Measurements from ENCODE around the gene MID1. TPM values are rescaled to one million over a fixed set of nuclear protein-coding genes. Genes with fewer than 3 reads are reported as not detected.

The MID1 gene
- total RNA-seq, 1 donor from 2014 or later, result 17.7 TPM

DNA sequence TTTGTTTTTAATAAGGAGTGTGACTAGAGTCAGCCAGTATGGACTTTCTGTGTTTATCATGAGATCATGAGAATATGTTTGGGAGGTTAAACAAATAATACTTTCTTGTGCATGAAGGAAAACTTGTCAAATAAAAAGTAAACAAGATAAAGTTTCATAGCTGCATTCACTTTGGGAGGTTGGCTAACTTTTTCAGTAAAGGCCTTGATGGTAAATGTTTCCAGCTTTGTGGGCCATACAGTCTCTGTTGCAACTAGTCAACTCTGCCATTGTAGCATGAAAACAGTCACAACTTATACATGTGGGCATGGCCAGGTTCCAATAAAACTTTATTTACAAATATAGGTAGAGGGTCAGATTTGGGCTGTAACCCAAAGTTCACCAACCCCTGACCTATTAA lies 150.4 kb downstream of the MID1 start:
- no peak overlapping the region for H3K4me3 ChIP-seq (ENCODE audit: low read length in 3 of 3)
- H3K9ac ChIP-seq (ENCODE audit: low read depth in 1 of 3, low read length in 3 of 3), result no peak overlapping the region
- no peaks in the 10 kb centered on the region for H3K9me3 ChIP-seq (ENCODE audit: control insufficient read depth in 3 of 3, low read length in 3 of 3)
- no peaks in the 10 kb centered on the region for H3K4me1 ChIP-seq (ENCODE audit: control insufficient read depth in 3 of 3, insufficient read depth in 3 of 3, low read length in 3 of 3)
- peaks cover 0 to 6% (median 0%) of the 10 kb centered on the region in 3 donors for H3K36me3 ChIP-seq (ENCODE audit: control insufficient read depth in 3 of 3, insufficient read depth in 3 of 3, low read length in 3 of 3)
- H3K27ac ChIP-seq (ENCODE audit: low read depth, low read length), result no peak overlapping the region
- H3K27me3 ChIP-seq (ENCODE audit: control insufficient read depth in 3 of 3, insufficient read depth in 3 of 3, low read length in 3 of 3), result no peaks in the 10 kb centered on the region

DNA sequence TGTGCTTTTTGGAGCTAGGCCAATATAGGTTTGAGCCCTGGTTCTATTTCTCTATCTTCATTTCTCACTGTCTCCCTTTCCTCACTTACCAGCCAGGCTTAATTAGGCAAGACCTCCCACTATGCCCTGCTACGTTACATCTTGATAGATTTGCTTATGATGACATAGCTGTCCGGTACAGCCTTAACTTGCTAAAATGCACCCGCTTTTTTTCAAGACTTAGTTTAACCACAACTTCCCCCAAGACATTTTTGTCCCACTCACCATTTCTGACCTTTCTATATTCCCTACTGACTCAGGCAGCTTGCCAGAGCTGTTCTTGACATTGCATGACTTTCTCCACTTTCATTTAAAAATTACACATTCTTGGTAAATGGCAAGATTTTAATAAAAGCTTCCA lies 152.6 kb downstream of the MID1 start:
- no peaks in the 10 kb centered on the region for H3K4me1 ChIP-seq (ENCODE audit: control insufficient read depth in 3 of 3, insufficient read depth in 3 of 3, low read length in 3 of 3)
- H3K27ac ChIP-seq (ENCODE audit: low read depth, low read length), result no peak overlapping the region
- no peak overlapping the region for H3K9ac ChIP-seq (ENCODE audit: low read depth in 1 of 3, low read length in 3 of 3)
- H3K36me3 ChIP-seq (ENCODE audit: control insufficient read depth in 3 of 3, insufficient read depth in 3 of 3, low read length in 3 of 3), result peaks cover 0 to 3% (median 0%) of the 10 kb centered on the region in 3 donors
- no peaks in the 10 kb centered on the region for H3K27me3 ChIP-seq (ENCODE audit: control insufficient read depth in 3 of 3, insufficient read depth in 3 of 3, low read length in 3 of 3)
- H3K9me3 ChIP-seq (ENCODE audit: control insufficient read depth in 3 of 3, low read length in 3 of 3), result no peaks in the 10 kb centered on the region
- H3K4me3 ChIP-seq (ENCODE audit: low read length in 3 of 3), result no peak overlapping the region

DNA sequence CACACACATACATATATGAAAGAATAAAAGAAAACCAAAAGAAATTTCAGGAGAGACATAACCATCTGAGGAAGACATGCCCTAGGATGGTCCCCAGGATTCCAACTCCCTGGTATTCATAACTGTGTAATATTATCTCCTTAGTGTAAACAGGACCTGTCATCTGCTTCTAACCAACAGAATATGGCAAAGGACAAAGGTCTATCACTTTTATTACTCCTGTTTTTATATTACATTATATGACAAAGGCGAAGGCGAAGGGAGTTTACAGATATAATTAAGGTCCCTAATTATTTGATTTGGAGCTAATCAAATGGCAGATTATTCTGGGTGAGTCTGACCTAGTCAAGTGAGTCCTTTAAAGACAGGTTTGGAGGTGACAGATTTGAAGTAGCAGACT lies 155.1 kb downstream of the MID1 start:
- H3K9ac ChIP-seq (ENCODE audit: low read depth in 1 of 3, low read length in 3 of 3), result no peak overlapping the region
- no peaks in the 10 kb centered on the region for H3K9me3 ChIP-seq (ENCODE audit: control insufficient read depth in 3 of 3, low read length in 3 of 3)
- peaks cover 0 to 3% (median 0%) of the 10 kb centered on the region in 3 donors for H3K36me3 ChIP-seq (ENCODE audit: control insufficient read depth in 3 of 3, insufficient read depth in 3 of 3, low read length in 3 of 3)
- H3K4me1 ChIP-seq (ENCODE audit: control insufficient read depth in 3 of 3, insufficient read depth in 3 of 3, low read length in 3 of 3), result no peaks in the 10 kb centered on the region
- no peaks in the 10 kb centered on the region for H3K27me3 ChIP-seq (ENCODE audit: control insufficient read depth in 3 of 3, insufficient read depth in 3 of 3, low read length in 3 of 3)
- H3K27ac ChIP-seq (ENCODE audit: low read depth, low read length), result no peak overlapping the region
- H3K4me3 ChIP-seq (ENCODE audit: low read length in 3 of 3), result no peak overlapping the region

DNA sequence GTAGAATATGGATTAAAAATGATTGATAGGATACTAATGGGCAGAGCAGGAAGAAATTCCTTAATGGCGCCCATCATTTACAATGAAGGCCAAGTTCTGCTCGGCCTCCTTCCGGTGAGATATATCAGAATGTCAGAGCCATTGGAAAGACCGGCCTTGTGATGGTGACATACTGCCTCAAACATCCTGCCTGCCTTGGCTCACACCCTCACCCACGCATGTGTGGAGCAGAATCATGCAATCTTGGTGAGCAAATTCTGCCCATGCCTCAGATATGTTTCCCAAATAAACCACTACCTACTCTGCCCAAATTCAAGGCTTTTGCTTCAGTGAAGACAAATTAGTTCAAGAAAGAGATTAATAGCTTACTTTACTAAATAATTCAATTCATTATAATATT lies 163.3 kb downstream of the MID1 start:
- Histone ChIP-seq H3K36me3 (ENCODE audit: control insufficient read depth in 3 of 3, insufficient read depth in 3 of 3, low read length in 3 of 3) (no peaks in the 10 kb centered on the region), H3K27me3 (ENCODE audit: control insufficient read depth in 3 of 3, insufficient read depth in 3 of 3, low read length in 3 of 3) (no peaks in the 10 kb centered on the region), H3K27ac (ENCODE audit: low read depth, low read length) (no peak overlapping the region), H3K4me3 (ENCODE audit: low read length in 3 of 3) (no peak overlapping the region), H3K9ac (ENCODE audit: low read depth in 1 of 3, low read length in 3 of 3) (no peak overlapping the region), H3K4me1 (ENCODE audit: control insufficient read depth in 3 of 3, insufficient read depth in 3 of 3, low read length in 3 of 3) (no peaks in the 10 kb centered on the region), H3K9me3 (ENCODE audit: control insufficient read depth in 3 of 3, low read length in 3 of 3) (no peaks in the 10 kb centered on the region)

DNA sequence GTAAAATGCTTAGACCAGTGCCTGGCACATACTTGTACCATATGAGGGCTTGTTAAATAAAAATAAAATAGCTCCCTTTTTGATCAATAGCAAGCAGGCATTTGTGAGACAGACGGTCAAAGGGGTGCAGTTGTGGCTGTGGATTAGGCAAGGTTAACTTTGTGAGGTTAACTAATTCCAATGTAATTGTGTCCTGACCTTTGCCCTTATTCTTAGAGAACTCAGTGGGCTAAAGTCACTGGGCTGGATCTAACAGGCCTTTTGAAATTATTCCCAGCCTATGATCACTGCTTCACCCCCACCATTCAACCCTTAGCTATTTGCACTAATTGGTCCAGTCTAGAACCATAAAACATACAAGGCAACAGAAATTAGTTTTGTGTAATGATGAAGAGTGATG lies 166.4 kb downstream of the MID1 start:
- Histone ChIP-seq H3K36me3 (ENCODE audit: control insufficient read depth in 3 of 3, insufficient read depth in 3 of 3, low read length in 3 of 3) (no peaks in the 10 kb centered on the region), H3K27me3 (ENCODE audit: control insufficient read depth in 3 of 3, insufficient read depth in 3 of 3, low read length in 3 of 3) (no peaks in the 10 kb centered on the region), H3K4me1 (ENCODE audit: control insufficient read depth in 3 of 3, insufficient read depth in 3 of 3, low read length in 3 of 3) (no peaks in the 10 kb centered on the region), H3K27ac (ENCODE audit: low read depth, low read length) (no peak overlapping the region), H3K9ac (ENCODE audit: low read depth in 1 of 3, low read length in 3 of 3) (no peak overlapping the region), H3K4me3 (ENCODE audit: low read length in 3 of 3) (no peak overlapping the region), H3K9me3 (ENCODE audit: control insufficient read depth in 3 of 3, low read length in 3 of 3) (no peaks in the 10 kb centered on the region)

DNA sequence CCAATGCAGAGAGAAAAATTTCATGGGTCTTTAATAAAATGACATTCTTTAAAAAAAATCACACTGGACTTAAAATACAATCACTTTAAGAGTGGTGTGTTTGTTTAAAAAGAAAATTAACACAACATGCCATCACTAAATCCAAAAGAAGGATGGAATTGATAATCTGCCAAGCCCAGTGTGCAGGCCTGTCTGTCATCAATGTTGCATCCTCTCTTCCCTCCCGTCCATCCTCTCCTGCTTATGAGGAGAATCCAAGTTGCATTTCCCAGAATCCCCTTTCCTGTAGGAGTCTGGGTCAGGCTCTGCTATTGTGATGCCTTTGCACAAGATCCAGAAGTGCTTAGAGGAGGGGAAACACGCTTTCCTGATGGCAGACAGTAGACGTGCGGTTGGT lies 169.4 kb downstream of the MID1 start:
- Histone ChIP-seq H3K9me3 (ENCODE audit: control insufficient read depth in 3 of 3, low read length in 3 of 3) (no peaks in the 10 kb centered on the region), H3K27me3 (ENCODE audit: control insufficient read depth in 3 of 3, insufficient read depth in 3 of 3, low read length in 3 of 3) (no peaks in the 10 kb centered on the region), H3K4me3 (ENCODE audit: low read length in 3 of 3) (no peak overlapping the region), H3K9ac (ENCODE audit: low read depth in 1 of 3, low read length in 3 of 3) (no peak overlapping the region), H3K36me3 (ENCODE audit: control insufficient read depth in 3 of 3, insufficient read depth in 3 of 3, low read length in 3 of 3) (no peaks in the 10 kb centered on the region), H3K27ac (ENCODE audit: low read depth, low read length) (no peak overlapping the region), H3K4me1 (ENCODE audit: control insufficient read depth in 3 of 3, insufficient read depth in 3 of 3, low read length in 3 of 3) (no peaks in the 10 kb centered on the region)

DNA sequence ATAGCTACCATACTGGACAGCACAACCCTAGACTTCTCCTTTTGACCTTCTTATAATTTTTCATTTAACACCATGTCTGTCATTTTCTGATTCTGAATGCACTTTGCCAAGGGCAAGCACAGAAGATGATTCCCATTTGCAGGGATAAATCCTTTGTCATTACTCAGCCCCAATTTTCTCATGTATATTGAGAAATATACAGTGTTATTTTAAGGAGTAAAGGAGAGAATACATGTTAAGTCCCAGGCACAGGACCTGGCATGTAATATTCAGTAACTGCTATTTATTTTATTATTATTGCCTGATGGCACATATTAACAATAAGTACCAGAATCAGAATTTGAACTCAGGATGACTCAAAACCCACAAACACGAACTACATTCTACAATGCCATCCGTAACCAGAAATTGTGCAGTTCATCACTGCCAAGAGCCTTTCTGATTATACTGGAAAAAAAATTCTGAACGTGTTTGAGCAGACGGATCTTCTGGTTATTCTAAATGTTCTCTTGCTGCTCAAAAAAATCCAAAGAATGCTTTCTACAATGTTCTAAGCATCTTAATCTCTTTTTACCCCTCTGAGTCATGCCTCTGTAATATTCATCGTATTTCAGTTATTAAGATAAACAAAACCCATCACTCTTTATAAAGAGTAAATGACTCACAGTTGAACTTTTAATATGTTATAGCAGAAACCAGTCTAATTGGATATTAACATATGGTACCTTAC lies 170.0 kb downstream of the MID1 start:
- Histone ChIP-seq H3K36me3 (ENCODE audit: control insufficient read depth in 3 of 3, insufficient read depth in 3 of 3, low read length in 3 of 3) (no peaks in the 10 kb centered on the region), H3K4me3 (ENCODE audit: low read length in 3 of 3) (no peak overlapping the region), H3K9me3 (ENCODE audit: control insufficient read depth in 3 of 3, low read length in 3 of 3) (no peaks in the 10 kb centered on the region), H3K4me1 (ENCODE audit: control insufficient read depth in 3 of 3, insufficient read depth in 3 of 3, low read length in 3 of 3) (no peaks in the 10 kb centered on the region), H3K27me3 (ENCODE audit: control insufficient read depth in 3 of 3, insufficient read depth in 3 of 3, low read length in 3 of 3) (no peaks in the 10 kb centered on the region), H3K27ac (ENCODE audit: low read depth, low read length) (no peak overlapping the region), H3K9ac (ENCODE audit: low read depth in 1 of 3, low read length in 3 of 3) (no peak overlapping the region)

DNA sequence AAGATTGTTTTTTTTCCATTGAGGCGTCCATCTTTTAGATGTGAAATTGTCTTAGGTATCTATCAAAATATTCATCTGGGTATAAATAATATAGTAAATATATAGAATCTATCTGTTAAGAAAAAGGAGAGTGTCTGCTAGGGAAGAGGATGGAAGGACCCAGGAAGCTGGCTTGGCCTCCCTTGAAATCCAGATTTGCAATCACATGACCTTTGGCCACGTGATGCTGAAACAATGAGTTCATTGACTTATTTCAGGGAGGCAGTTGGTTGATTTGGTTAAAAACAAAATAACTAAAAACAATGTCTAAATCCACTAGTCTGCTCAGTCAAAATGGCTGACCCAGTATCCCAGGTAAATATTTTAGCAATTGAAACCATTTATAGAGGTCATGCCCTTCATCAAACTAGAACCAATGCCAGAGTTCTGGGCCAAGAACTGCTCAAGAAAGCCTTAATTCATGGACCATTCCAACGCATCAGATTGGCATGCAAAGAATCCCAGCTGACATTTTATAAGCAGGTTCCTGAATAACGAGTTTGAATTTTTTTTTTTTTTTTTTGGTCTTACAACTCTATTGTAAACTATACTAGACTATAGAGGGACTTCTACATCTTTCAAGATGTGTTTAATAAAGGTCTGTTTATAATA lies 172.7 kb downstream of the MID1 start:
- Histone ChIP-seq H3K4me1 (ENCODE audit: control insufficient read depth in 3 of 3, insufficient read depth in 3 of 3, low read length in 3 of 3) (no peaks in the 10 kb centered on the region), H3K27me3 (ENCODE audit: control insufficient read depth in 3 of 3, insufficient read depth in 3 of 3, low read length in 3 of 3) (no peaks in the 10 kb centered on the region), H3K27ac (ENCODE audit: low read depth, low read length) (no peak overlapping the region), H3K4me3 (ENCODE audit: low read length in 3 of 3) (no peak overlapping the region), H3K9ac (ENCODE audit: low read depth in 1 of 3, low read length in 3 of 3) (no peak overlapping the region), H3K36me3 (ENCODE audit: control insufficient read depth in 3 of 3, insufficient read depth in 3 of 3, low read length in 3 of 3) (no peaks in the 10 kb centered on the region), H3K9me3 (ENCODE audit: control insufficient read depth in 3 of 3, low read length in 3 of 3) (no peaks in the 10 kb centered on the region)

DNA sequence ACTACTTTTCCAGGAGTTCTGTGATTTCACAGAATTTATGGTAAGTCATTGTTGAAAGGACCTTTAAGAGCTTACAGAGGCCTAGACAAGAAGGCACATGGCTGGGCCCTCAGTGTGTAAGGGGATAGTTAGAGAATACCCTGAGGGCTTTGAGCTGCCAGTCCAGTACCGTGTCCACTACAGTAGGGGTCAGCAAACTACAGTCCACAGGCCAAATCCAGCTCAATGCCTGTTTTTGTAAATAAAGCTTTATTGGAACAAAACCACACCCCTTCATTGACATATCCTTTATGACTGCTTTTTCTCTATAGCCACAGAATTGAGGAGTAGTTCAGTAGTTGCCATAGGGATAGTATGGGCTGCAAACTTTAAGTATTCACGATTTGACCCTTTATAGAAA lies 176.2 kb downstream of the MID1 start:
- Histone ChIP-seq H3K27me3 (ENCODE audit: control insufficient read depth in 3 of 3, insufficient read depth in 3 of 3, low read length in 3 of 3) (no peaks in the 10 kb centered on the region), H3K36me3 (ENCODE audit: control insufficient read depth in 3 of 3, insufficient read depth in 3 of 3, low read length in 3 of 3) (no peaks in the 10 kb centered on the region), H3K9me3 (ENCODE audit: control insufficient read depth in 3 of 3, low read length in 3 of 3) (no peaks in the 10 kb centered on the region), H3K27ac (ENCODE audit: low read depth, low read length) (no peak overlapping the region), H3K4me3 (ENCODE audit: low read length in 3 of 3) (no peak overlapping the region), H3K9ac (ENCODE audit: low read depth in 1 of 3, low read length in 3 of 3) (no peak overlapping the region), H3K4me1 (ENCODE audit: control insufficient read depth in 3 of 3, insufficient read depth in 3 of 3, low read length in 3 of 3) (no peaks in the 10 kb centered on the region)

DNA sequence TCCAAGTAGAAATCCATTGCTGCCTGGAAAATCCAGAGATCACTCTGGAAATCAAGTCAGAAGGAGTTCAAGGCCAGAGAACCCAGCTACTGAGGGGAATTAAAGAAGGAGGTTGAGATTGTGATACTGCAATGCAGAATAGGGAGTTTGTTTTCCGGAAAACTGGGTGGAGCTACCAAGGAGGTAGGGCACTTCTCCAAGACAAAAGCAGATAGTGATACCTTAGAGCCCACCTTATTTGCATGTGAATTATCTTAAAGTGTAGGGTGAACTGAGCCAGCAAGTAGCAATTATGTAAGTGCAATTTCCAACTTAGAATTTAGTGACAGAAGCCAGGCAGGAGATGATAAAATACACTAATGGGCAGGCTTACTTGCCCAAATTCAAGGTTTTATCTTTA lies 178.9 kb downstream of the MID1 start:
- Histone ChIP-seq H3K4me1 (ENCODE audit: control insufficient read depth in 3 of 3, insufficient read depth in 3 of 3, low read length in 3 of 3) (no peaks in the 10 kb centered on the region), H3K9ac (ENCODE audit: low read depth in 1 of 3, low read length in 3 of 3) (no peak overlapping the region), H3K9me3 (ENCODE audit: control insufficient read depth in 3 of 3, low read length in 3 of 3) (no peaks in the 10 kb centered on the region), H3K27me3 (ENCODE audit: control insufficient read depth in 3 of 3, insufficient read depth in 3 of 3, low read length in 3 of 3) (no peaks in the 10 kb centered on the region), H3K36me3 (ENCODE audit: control insufficient read depth in 3 of 3, insufficient read depth in 3 of 3, low read length in 3 of 3) (no peaks in the 10 kb centered on the region), H3K4me3 (ENCODE audit: low read length in 3 of 3) (no peak overlapping the region), H3K27ac (ENCODE audit: low read depth, low read length) (no peak overlapping the region)
